Measurements from ENCODE around the gene OR6B2.
"Not testable (repeated sequence)": the region's sequence is repeated elsewhere in the genome, so short reads cannot be mapped to it uniquely, and the experiment has no call there.

Gene OR6B2

GRCh38 chr2:240030379-240031094, at the start of gene OR6B2:
TSS of gene OR6B2 (minus strand) at chr2:240030429. CDS start at chr2:240030429, 0 bp downstream.
- DNase-seq, result no peak

GRCh38 chr2:240078631-240079030, 48.4 kb upstream of the OR6B2 start:
- no peak for DNase-seq

GRCh38 chr2:240077442-240077841, 47.2 kb upstream of the OR6B2 start:
- no peak for DNase-seq

- no peak for DNase-seq
Measured at GRCh38 chr2:240074545-240074944, 44.3 kb upstream of the OR6B2 start.

- no peak for DNase-seq
Measured at GRCh38 chr2:240070907-240071306, 40.7 kb upstream of the OR6B2 start.

- no peak for DNase-seq
Measured at GRCh38 chr2:240069829-240070228, 39.6 kb upstream of the OR6B2 start.

GRCh38 chr2:240068193-240068592, 38.0 kb upstream of the OR6B2 start:
- DNase-seq, result no peak

GRCh38 chr2:240066489-240066888, 36.3 kb upstream of the OR6B2 start:
- no peak for DNase-seq

- DNase-seq, result no peak
Measured at GRCh38 chr2:240064898-240065297, 34.7 kb upstream of the OR6B2 start.

GRCh38 chr2:240060977-240061591, 30.9 kb upstream of the OR6B2 start:
- peak in 4 of 14 donors; percentile 12 to 44 (median 28) for DNase-seq

- DNase-seq, result peak in 1 of 14 donors; percentile 27
Measured at GRCh38 chr2:240056678-240057077, 26.4 kb upstream of the OR6B2 start.

- no peak for DNase-seq
Measured at GRCh38 chr2:240055177-240055917, 25.1 kb upstream of the OR6B2 start.

GRCh38 chr2:240053173-240054155, 23.2 kb upstream of the OR6B2 start, which contains the start of gene OR6B3:
TSS of gene OR6B3 (minus strand) at chr2:240053521.
- DNase-seq, result no peak

GRCh38 chr2:240052524-240052923, 22.3 kb upstream of the OR6B2 start:
- DNase-seq, result no peak

GRCh38 chr2:240051697-240052096, 21.5 kb upstream of the OR6B2 start:
- DNase-seq, result peak in 1 of 14 donors; percentile 24

- no peak for DNase-seq
Measured at GRCh38 chr2:240050278-240050677, 20.0 kb upstream of the OR6B2 start.

- no peak for DNase-seq
Measured at GRCh38 chr2:240048237-240048636, 18.0 kb upstream of the OR6B2 start.

GRCh38 chr2:240045098-240045497, 14.9 kb upstream of the OR6B2 start:
- DNase-seq, result no peak

- not testable (repeated sequence) for DNase-seq
Measured at GRCh38 chr2:240044096-240044495, 13.9 kb upstream of the OR6B2 start.

GRCh38 chr2:240043279-240043989, 13.2 kb upstream of the OR6B2 start:
- no peak for DNase-seq

GRCh38 chr2:240042740-240043139, 12.5 kb upstream of the OR6B2 start:
- no peak for DNase-seq

Data from C1 segment of cervical spinal cord (tissue), 14 donors.